HUES6 (cell line): ENCODE results near the gene FAM234A.

Source experiments
- H3K27ac ChIP-seq: 2 replicates; pipeline ENCODE4 v1.7.0; 2013; ENCODE audit warnings: low read depth, mild to moderate bottlenecking, low read length, inconsistent platforms
- H3K27me3 ChIP-seq: 2 replicates; pipeline ENCODE4 v1.6.1; 2013; ENCODE audit warnings: low read length; ENCODE audit not compliant: control insufficient read depth, insufficient read depth
- H3K36me3 ChIP-seq: 2 replicates; pipeline ENCODE4 v1.6.1; 2013; ENCODE audit warnings: low read length; ENCODE audit not compliant: control insufficient read depth, insufficient read depth
- H3K4me1 ChIP-seq: 2 replicates; pipeline ENCODE4 v1.6.1; 2013; ENCODE audit warnings: low read length; ENCODE audit not compliant: control insufficient read depth, insufficient read depth
- H3K4me3 ChIP-seq: 2 replicates; pipeline ENCODE4 v1.5.1; 2013; ENCODE audit warnings: low read depth, low read length
- H3K9ac ChIP-seq: one replicate; pipeline ENCODE4 v1.6.1; 2013; ENCODE audit warnings: mild to moderate bottlenecking, low read length
- H3K9me3 ChIP-seq: 2 replicates; pipeline ENCODE4 v1.6.1; 2013; ENCODE audit warnings: low read depth, low read length; ENCODE audit not compliant: control insufficient read depth, insufficient read depth

The FAM234A gene

GRCh38 chr16:275041-275641, 40.5 kb downstream of the FAM234A start:
- no peak overlapping the region for H3K9ac ChIP-seq
- no peaks in the 10 kb centered on the region for H3K36me3 ChIP-seq
- H3K4me1 ChIP-seq: peaks cover 5% of the 10 kb centered on the region; the same call in 1 of the 2 replicates
- H3K27ac ChIP-seq: no peak overlapping the region
- H3K4me3 ChIP-seq: peak overlapping the region; percentile 70
- H3K27me3 ChIP-seq: peaks cover 66% of the 10 kb centered on the region
- no peaks in the 10 kb centered on the region for H3K9me3 ChIP-seq

- Histone ChIP-seq H3K4me3 (peak within 1 kb of the TSS; percentile 70), H3K27me3 (peaks cover 69% of the 10 kb centered on the region), H3K9ac (no peak within 1 kb of the TSS), H3K9me3 (no peaks in the 10 kb centered on the region), H3K27ac (no peak within 1 kb of the TSS), H3K4me1 (peaks cover 5% of the 10 kb centered on the region; the same call in 1 of the 2 replicates), H3K36me3 (no peaks in the 10 kb centered on the region)
Measured at GRCh38 chr16:275786-276232, 41.2 kb downstream of the FAM234A start, which contains the start of gene RGS11. TSS of gene RGS11 (minus strand) at chr16:275944. CDS start at chr16:275911, 33 bp downstream.

- Histone ChIP-seq H3K9ac (no peak overlapping the region), H3K27me3 (peaks cover 76% of the 10 kb centered on the region), H3K36me3 (no peaks in the 10 kb centered on the region), H3K4me1 (peaks cover 9% of the 10 kb centered on the region; the same call in 1 of the 2 replicates), H3K27ac (no peak overlapping the region), H3K9me3 (no peaks in the 10 kb centered on the region), H3K4me3 (no peak overlapping the region)
Measured at GRCh38 chr16:276426-277077, 41.9 kb downstream of the FAM234A start.

- no peaks in the 10 kb centered on the region for H3K36me3 ChIP-seq
- H3K9me3 ChIP-seq: no peaks in the 10 kb centered on the region
- H3K9ac ChIP-seq: no peak overlapping the region
- peaks cover 70% of the 10 kb centered on the region for H3K27me3 ChIP-seq
- peaks cover 9% of the 10 kb centered on the region; the same call in 1 of the 2 replicates for H3K4me1 ChIP-seq
- no peak overlapping the region for H3K4me3 ChIP-seq
- no peak overlapping the region for H3K27ac ChIP-seq
Measured at GRCh38 chr16:278863-279366, 44.3 kb downstream of the FAM234A start.

- H3K4me3 ChIP-seq: peak overlapping the region; percentile 45; the same call in 1 of the 2 replicates
- H3K27ac ChIP-seq: no peak overlapping the region
- H3K27me3 ChIP-seq: peaks cover 64% of the 10 kb centered on the region
Measured at GRCh38 chr16:279531-279930, 44.9 kb downstream of the FAM234A start.

GRCh38 chr16:280005-280460, 45.4 kb downstream of the FAM234A start:
- peaks cover 59% of the 10 kb centered on the region for H3K27me3 ChIP-seq
- peak overlapping the region; percentile 45 for H3K4me3 ChIP-seq
- no peak overlapping the region for H3K27ac ChIP-seq
- H3K4me1 ChIP-seq: peaks cover 7% of the 10 kb centered on the region; the same call in 1 of the 2 replicates
- H3K9ac ChIP-seq: no peak overlapping the region
- peaks cover 3% of the 10 kb centered on the region; the same call in 1 of the 2 replicates for H3K36me3 ChIP-seq
- no peaks in the 10 kb centered on the region for H3K9me3 ChIP-seq

More at GRCh38 chr16:279531-279930, 44.9 kb downstream of the FAM234A start:
- no peaks in the 10 kb centered on the region for H3K36me3 ChIP-seq
- H3K9me3 ChIP-seq: no peaks in the 10 kb centered on the region
- peaks cover 9% of the 10 kb centered on the region; the same call in 1 of the 2 replicates for H3K4me1 ChIP-seq
- H3K9ac ChIP-seq: no peak overlapping the region

- Histone ChIP-seq H3K36me3 (peaks cover 4% of the 10 kb centered on the region; the same call in 1 of the 2 replicates), H3K9me3 (no peaks in the 10 kb centered on the region), H3K27ac (no peak within 1 kb of the TSS), H3K9ac (no peak within 1 kb of the TSS), H3K4me1 (0 out of 2 replicates have a peak, but pooled peaks cover 4% of the 10 kb centered on the region), H3K4me3 (peak within 1 kb of the TSS; percentile 63), H3K27me3 (peaks cover 55% of the 10 kb centered on the region)
Measured at GRCh38 chr16:280552-280951, 45.9 kb downstream of the FAM234A start, which contains the start of gene ARHGDIG. TSS of gene ARHGDIG (plus strand) at chr16:280591. CDS start at chr16:280681, 90 bp downstream.

- Histone ChIP-seq H3K9ac (no peak overlapping the region), H3K4me3 (peak overlapping the region; percentile 63), H3K27ac (no peak overlapping the region)
Measured at GRCh38 chr16:280991-281659, 46.5 kb downstream of the FAM234A start.

GRCh38 chr16:281660-282255, 47.1 kb downstream of the FAM234A start:
- no peak overlapping the region for H3K4me3 ChIP-seq
- no peak overlapping the region for H3K9ac ChIP-seq
- no peaks in the 10 kb centered on the region for H3K9me3 ChIP-seq
- no peak overlapping the region for H3K27ac ChIP-seq
- peaks cover 9% of the 10 kb centered on the region for H3K36me3 ChIP-seq
- peaks cover 45% of the 10 kb centered on the region for H3K27me3 ChIP-seq
- H3K4me1 ChIP-seq: 0 out of 2 replicates have a peak, but pooled peaks cover 4% of the 10 kb centered on the region

More at GRCh38 chr16:280991-281659, 46.5 kb downstream of the FAM234A start:
- H3K36me3 ChIP-seq: peaks cover 4% of the 10 kb centered on the region; the same call in 1 of the 2 replicates
- H3K9me3 ChIP-seq: no peaks in the 10 kb centered on the region
- H3K4me1 ChIP-seq: 0 out of 2 replicates have a peak, but pooled peaks cover 4% of the 10 kb centered on the region
- H3K27me3 ChIP-seq: peaks cover 51% of the 10 kb centered on the region

GRCh38 chr16:282491-282890, 47.9 kb downstream of the FAM234A start:
- H3K9me3 ChIP-seq: no peaks in the 10 kb centered on the region
- H3K9ac ChIP-seq: no peak overlapping the region
- H3K36me3 ChIP-seq: peaks cover 14% of the 10 kb centered on the region
- no peak overlapping the region for H3K27ac ChIP-seq
- H3K27me3 ChIP-seq: peaks cover 38% of the 10 kb centered on the region
- H3K4me3 ChIP-seq: no peak overlapping the region
- 0 out of 2 replicates have a peak, but pooled peaks cover 4% of the 10 kb centered on the region for H3K4me1 ChIP-seq
